Activated CD4-positive, alpha-beta T cell treated with anti-CD3 and anti-CD28 coated beads for 4 hours (primary cell): ENCODE data around the gene HDAC9.
"Not testable (repeated sequence)": the region's sequence is repeated elsewhere in the genome, so short reads cannot be mapped to it uniquely, and the experiment has no call there.

Experiments used
- DNase-seq, 2 donors: peaks; one replicate each; pipeline ENCODE4 v3.0.0-alpha.2; 2020

Gene HDAC9

DNA sequence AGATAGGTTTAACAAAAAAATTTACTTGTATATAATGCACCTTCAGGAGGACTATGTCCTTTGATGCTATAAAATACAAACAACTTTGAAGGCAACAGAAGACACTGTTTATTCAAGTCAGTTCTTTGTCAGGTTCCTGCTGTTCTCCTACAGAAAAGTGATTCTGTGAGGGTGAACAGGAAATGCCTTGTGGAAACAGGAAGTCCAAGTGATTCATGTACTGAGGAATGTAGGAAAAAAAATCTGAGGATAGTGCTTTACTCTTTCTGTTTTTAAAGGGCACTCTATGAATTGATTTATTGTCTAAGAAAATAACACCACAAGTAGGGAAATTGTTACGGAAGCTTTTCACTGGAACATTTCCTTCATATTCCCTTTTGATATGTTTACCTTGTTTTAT is 171.9 kb downstream of the HDAC9 start:
- DNase-seq: no peak

DNA sequence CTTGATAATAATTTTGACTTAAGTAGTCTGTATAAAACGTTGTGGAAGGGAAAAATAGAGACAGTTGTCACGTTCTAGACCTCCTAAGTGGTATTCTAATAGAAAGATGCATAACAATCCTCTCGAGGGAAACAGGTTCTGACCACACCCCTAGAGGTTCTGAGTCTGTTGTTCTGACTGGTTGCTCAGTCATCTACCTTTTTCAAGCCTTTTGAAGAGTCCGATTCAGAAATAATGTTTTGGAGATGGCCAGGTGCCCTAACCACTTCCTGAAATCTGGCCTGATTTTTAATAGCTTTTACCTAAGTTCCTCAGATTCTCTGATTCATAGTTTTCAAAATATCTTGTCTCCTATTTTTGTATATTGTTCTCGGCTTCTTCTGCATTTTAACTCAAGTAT is 175.6 kb downstream of the HDAC9 start:
- DNase-seq: no peak

- DNase-seq: no peak
Measured at GRCh38 chr7:18675579-18675978, 180.0 kb downstream of the HDAC9 start.

DNA sequence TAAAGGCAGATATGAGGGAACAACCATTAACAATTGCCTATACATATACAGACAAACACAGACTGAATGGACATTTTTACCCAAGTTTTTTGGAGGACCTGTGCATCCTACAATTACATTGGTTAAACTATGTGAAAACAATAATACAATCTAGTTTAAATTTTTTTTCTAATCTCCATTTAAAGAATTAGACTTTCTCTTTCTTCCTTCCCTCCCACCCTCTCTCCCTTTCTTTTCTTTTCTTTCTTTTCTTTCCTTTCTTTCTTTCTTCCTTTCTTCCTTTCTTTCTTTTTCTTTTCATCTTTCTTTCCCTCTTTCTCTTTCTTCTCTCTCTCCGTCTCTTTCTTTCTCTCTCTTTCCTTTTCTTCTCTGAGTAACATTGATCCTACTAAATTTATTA is 183.7 kb downstream of the HDAC9 start:
- DNase-seq: no peak

DNA sequence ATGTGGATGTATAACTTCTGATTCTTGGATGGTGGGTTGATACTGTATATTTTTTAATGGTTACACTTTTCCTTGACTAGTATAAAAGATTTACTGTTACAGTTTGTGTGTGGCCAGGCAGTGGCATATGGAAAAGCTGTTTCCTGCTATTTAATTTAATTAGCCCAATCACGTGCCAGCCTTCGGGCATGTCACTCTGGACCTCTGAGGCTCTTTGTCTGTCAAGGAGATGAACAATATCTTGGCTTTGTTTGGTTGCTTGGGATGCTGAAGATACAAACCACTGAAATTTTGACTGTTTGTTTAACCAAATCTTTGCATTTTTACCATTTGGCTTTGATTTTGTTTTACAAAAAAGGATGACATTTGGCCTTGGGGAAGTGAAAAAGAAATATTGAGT is 185.0 kb downstream of the HDAC9 start:
- no peak for DNase-seq

DNA sequence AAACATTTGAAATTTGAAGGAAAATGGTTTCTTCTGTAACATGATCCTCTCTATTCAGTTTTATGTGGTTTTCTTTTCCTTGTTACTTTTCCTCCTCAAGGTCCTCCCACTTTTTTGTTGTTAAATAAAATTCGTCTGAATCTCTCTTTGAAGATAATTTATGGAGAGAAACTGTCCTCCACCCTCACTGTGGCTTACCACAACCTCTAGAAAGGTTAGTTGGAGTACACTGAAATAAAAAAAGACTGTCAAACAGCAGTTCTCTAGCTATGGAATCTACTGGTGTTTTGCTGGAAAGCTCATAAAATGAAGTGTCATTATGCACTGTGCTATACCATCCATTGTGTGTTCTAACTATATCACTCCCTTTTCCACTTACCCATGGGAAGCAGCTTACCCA is 189.4 kb downstream of the HDAC9 start:
- no peak for DNase-seq

GRCh38 chr7:18685971-18686370 is 190.4 kb downstream of the HDAC9 start:
- no peak for DNase-seq

GRCh38 chr7:18689551-18689950 is 194.0 kb downstream of the HDAC9 start:
- no peak for DNase-seq

GRCh38 chr7:18693406-18693805 is 197.9 kb downstream of the HDAC9 start:
- DNase-seq: no peak

- DNase-seq: no peak
Measured at GRCh38 chr7:18693816-18694215, 198.3 kb downstream of the HDAC9 start.

DNA sequence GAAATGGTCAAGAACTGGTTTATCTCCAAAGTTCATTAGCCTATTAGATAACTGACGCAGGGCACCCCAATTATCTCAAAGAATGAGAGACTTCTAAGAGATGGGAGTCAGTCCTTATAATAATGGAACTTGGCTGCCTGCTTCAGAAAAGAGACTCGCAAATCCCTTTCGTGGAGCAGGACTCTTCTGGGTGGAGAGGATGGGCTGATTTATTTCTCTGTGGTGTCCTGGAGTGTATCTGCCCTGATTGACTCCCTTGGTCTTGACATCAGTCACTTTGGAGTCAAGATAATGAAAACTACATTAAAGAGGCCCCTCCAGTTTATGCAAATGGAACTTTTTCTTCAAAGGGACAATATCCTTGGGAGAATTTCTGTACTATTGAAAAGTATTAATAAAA is 198.9 kb downstream of the HDAC9 start:
- DNase-seq: no peak

DNA sequence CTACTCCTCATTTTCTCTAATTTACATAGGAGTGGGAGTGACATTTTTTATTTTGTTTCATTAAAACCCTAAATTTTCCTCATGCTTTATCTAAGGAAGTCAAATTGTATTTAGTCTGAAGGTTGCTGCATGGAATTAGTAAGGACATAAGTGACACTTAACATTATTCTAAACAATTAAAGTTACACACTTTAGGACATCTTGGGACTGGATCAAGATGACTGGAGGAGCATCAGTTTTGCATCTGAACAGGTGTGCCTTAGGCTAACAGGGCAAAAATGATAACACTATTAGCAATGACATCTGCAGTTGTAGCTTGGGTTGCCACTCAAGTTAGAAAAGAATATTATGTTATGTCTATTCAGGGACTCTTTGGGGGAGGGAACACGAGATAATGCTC is 199.4 kb downstream of the HDAC9 start:
- no peak for DNase-seq

DNA sequence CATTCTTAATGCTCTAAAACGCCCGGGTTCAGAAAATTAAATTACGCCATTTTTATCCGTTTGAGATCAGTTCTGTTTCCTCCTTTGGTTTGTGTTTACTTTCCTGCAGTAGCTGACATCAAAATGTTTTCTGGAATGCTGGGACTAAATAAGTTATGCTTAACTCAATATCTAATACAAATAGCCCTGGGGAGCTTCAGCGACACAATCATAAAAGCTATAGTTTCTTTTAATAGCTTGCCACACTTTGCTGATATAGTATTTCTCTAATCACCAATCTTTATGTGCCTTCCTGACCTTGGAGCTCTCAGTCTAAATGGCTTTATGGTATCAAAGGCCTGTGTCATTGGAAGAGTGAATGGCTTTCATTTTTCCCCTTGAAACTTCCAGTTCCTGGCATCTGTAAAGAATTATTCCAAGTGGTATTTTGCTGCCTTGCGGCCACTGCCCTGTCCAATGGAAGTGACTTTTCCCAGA is 202.7 kb downstream of the HDAC9 start:
- no peak for DNase-seq

- DNase-seq: no peak
Measured at GRCh38 chr7:18700147-18700546, 204.6 kb downstream of the HDAC9 start.

GRCh38 chr7:18702071-18702829 is 206.7 kb downstream of the HDAC9 start:
- DNase-seq: no peak

- no peak for DNase-seq
Measured at GRCh38 chr7:18703685-18704084, 208.1 kb downstream of the HDAC9 start.

- no peak for DNase-seq
Measured at GRCh38 chr7:18706670-18707069, 211.1 kb downstream of the HDAC9 start.

GRCh38 chr7:18708204-18708603 is 212.7 kb downstream of the HDAC9 start:
- DNase-seq: no peak

GRCh38 chr7:18715988-18716387 is 220.4 kb downstream of the HDAC9 start:
- no peak for DNase-seq

DNA sequence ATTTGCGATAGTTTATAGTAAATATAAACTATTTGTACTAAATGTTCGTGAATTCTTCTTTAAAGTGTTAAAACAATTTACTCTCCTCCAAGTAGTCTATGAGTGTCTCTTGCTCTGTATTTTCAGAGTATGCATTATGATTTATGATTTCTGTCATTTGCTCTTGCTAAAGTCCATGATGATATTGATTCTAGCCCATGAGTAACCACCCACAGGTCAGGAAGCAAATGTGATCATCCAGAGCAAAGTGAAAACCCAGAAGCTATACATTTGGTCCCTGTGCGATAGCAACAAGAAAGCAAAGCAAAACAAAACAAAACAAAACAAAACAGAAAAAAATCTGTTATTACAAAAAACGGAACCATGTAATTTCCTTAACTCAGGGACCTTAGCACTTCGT is 225.9 kb downstream of the HDAC9 start:
- DNase-seq: no peak

DNA sequence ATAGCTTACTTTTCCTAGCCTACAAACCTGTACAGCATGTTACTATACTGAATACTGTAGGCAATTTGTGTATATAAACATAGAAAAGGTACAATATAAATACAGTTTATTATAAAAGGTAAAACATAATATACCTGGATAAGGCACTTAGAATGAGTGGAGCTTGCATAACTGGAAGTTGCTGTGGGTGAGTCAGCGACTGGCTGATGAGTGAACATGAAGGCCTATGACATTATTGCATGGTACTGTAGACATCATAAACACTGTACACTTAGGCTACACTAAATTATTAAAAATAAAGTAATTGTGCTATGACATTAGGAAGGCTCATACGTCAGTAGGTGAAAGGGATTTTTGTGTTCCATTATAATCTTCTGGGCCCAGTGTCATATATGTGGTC is 228.8 kb downstream of the HDAC9 start:
- no peak for DNase-seq

GRCh38 chr7:18727115-18727870 is 231.7 kb downstream of the HDAC9 start:
- no peak for DNase-seq

DNA sequence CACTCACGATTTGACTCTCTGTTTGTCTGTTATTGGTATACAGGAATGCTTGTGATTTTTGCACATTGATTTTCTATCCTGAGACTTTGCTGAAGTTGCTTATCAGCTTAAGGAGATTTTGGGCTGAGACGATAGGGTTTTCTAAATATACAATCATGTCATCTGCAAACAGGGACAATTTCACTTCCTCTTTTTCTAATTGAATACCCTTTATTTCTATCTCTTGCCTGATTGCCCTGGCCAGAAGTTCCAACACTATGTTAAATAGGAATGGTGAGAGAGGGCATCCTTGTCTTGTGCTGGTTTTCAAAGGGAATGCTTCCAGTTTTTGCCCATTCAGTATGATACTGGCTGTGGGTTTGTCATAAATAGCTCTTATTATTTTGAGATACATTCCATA is 240.5 kb downstream of the HDAC9 start:
- DNase-seq: not testable (repeated sequence)

DNA sequence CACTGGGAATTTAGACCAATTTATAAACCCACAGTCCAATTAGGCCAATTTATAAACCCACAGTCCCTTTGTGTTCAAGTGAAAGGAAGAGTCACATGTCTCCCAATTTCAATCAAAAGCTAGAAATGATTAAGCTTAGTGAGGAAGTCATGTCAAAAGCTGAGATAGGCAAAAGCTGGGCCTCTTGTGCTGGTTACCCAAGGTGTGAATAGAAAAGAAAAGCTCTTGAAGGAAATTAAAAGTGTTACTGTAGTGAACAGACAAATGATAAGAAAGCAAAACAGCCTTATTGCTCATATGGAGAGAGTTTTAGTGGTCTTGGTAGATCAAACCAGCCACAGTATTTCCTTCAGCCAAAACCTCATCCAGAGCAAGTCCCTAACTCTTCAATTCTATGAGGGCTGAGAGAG is 245.0 kb downstream of the HDAC9 start:
- no peak for DNase-seq
